Measurements from ENCODE around the gene MGARP. TPM values are rescaled to one million over a fixed set of nuclear protein-coding genes. Genes with fewer than 3 reads are reported as not detected.

MGARP gene
- total RNA-seq, 1 experiment from 2014 or later: 0.22 TPM

DNA sequence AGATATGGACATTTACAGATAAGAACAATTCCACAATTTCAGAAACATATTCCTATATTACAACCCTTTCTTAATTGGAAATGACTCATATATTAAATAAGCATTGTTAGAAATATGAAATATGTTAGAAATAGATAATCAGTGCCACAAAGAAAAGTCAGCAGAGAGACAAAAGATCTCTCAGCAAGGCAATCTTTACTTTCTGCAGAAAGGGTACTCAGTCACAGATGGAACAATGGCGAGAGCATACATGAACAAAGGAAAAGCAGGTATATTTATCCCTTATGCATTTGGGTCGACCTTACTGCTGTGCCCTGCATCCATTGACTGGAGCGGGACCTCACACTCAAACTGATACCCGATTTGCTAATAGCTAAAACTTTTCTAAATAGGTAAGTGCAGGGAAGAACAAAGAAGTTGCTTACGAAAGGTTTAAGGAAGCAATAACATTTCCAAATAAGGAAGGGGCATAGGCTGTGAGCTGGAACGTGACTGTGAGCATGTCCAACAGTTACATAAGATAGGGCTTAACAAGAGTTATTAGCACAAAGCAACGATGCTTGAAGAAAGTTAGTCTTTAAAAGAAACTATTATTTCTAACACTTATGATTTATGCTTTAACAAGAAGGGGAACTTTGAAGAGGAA is 40.8 kb downstream of the MGARP start:
- ChIA-PET CTCF (no interaction called here), POLR2A (no interaction called here), RAD21 (ENCODE audit: low non-redundant PET in 1 of 2, low total read pairs in 2 of 2, uncharacterized antibody in 2 of 2, unreplicated experiment in 2 of 2) (no interaction called here)
- DNase-seq (ENCODE audit: low read depth, low spot score) (no peak), ATAC-seq (no peak)
- Histone ChIP-seq H3K4me3 (replicated peaks in 1 of 2; ENCODE audit: low read depth in 1 of 2, low read length in 2 of 2) (no peak overlapping the region), H3K27ac (ENCODE audit: low read depth, low read length) (no peak overlapping the region), H3K9me2 (ENCODE audit: insufficient read depth) (no peaks in the 10 kb centered on the region), H3K9me3 (ENCODE audit: control insufficient read depth in 1 of 2, insufficient read depth in 1 of 2, low read depth in 1 of 2, low read length in 2 of 2) (no peaks in the 10 kb centered on the region), H2AFZ (ENCODE audit: low read depth, low read length, poor library complexity, severe bottlenecking) (no peak overlapping the region), H4K20me1 (ENCODE audit: insufficient read depth) (no peaks in the 10 kb centered on the region), H3K79me2 (ENCODE audit: insufficient read depth, low read length) (no peaks in the 10 kb centered on the region), H3K36me3 (ENCODE audit: control insufficient read depth in 1 of 2, insufficient read depth in 2 of 2, low read length in 2 of 2) (no peaks in the 10 kb centered on the region), H3K9ac (ENCODE audit: low read length) (no peak overlapping the region), H3K4me2 (ENCODE audit: low read length) (no peak overlapping the region), H3K27me3 (ENCODE audit: insufficient read depth, low read length) (no peaks in the 10 kb centered on the region), H3K4me1 (ENCODE audit: control insufficient read depth in 1 of 2, insufficient read depth in 2 of 2, low read length in 2 of 2) (peaks cover 6 to 23% of the 10 kb centered on the region in 2 experiments; a peak in 3 of 4 replicates)
- TF ChIP-seq, protein P1, sequence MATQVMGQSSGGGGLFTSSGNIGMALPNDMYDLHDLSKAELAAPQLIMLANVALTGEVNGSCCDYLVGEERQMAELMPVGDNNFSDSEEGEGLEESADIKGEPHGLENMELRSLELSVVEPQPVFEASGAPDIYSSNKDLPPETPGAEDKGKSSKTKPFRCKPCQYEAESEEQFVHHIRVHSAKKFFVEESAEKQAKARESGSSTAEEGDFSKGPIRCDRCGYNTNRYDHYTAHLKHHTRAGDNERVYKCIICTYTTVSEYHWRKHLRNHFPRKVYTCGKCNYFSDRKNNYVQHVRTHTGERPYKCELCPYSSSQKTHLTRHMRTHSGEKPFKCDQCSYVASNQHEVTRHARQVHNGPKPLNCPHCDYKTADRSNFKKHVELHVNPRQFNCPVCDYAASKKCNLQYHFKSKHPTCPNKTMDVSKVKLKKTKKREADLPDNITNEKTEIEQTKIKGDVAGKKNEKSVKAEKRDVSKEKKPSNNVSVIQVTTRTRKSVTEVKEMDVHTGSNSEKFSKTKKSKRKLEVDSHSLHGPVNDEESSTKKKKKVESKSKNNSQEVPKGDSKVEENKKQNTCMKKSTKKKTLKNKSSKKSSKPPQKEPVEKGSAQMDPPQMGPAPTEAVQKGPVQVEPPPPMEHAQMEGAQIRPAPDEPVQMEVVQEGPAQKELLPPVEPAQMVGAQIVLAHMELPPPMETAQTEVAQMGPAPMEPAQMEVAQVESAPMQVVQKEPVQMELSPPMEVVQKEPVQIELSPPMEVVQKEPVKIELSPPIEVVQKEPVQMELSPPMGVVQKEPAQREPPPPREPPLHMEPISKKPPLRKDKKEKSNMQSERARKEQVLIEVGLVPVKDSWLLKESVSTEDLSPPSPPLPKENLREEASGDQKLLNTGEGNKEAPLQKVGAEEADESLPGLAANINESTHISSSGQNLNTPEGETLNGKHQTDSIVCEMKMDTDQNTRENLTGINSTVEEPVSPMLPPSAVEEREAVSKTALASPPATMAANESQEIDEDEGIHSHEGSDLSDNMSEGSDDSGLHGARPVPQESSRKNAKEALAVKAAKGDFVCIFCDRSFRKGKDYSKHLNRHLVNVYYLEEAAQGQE (IDR thresholded peaks at IDR 0.05; ENCODE audit: low read depth): no peak
- TF ChIP-seq ELF1 (IDR thresholded peaks at IDR 0.05; ENCODE audit: borderline replicate concordance, low read depth) (no peak), TCF7L2 (IDR thresholded peaks at IDR 0.05; ENCODE audit: borderline replicate concordance, extremely low read depth, insufficient read depth, insufficient read length) (no peak), RAD21 (IDR thresholded peaks at IDR 0.05; ENCODE audit: low read depth) (no peak), JUND (IDR thresholded peaks at IDR 0.05) (no peak), FOSL1 (IDR thresholded peaks at IDR 0.05; ENCODE audit: low read depth) (no peak), ZFX (IDR thresholded peaks at IDR 0.05) (no peak), EZH2 (IDR thresholded peaks at IDR 0.05) (no peak), SRF (IDR thresholded peaks at IDR 0.05; ENCODE audit: low read depth) (no peak), SP1 (IDR thresholded peaks at IDR 0.05; ENCODE audit: low read depth) (no peak), EZH2phosphoT487 (IDR thresholded peaks at IDR 0.05; ENCODE audit: borderline replicate concordance) (no peak), POLR2AphosphoS5 (IDR thresholded peaks at IDR 0.05; ENCODE audit: low read depth, low read length) (no peak), CBX3 (IDR thresholded peaks at IDR 0.05; ENCODE audit: low read depth) (no peak), CEBPB (IDR thresholded peaks at IDR 0.05; ENCODE audit: low read depth) (no peak), SIN3A (IDR thresholded peaks at IDR 0.05; ENCODE audit: low read depth) (no peak), YY1 (IDR thresholded peaks at IDR 0.05; ENCODE audit: extremely low read depth, insufficient replicate concordance, low read depth, low read length) (no peak), EGR1 (IDR thresholded peaks at IDR 0.05; ENCODE audit: low read depth) (no peak), ZNF274 (IDR thresholded peaks at IDR 0.05; ENCODE audit: low read depth, low read length) (no peak)
- TF ChIP-seq, protein P2, sequence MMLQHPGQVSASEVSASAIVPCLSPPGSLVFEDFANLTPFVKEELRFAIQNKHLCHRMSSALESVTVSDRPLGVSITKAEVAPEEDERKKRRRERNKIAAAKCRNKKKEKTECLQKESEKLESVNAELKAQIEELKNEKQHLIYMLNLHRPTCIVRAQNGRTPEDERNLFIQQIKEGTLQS (IDR thresholded peaks at IDR 0.05): no peak
- TF ChIP-seq, protein P3, sequence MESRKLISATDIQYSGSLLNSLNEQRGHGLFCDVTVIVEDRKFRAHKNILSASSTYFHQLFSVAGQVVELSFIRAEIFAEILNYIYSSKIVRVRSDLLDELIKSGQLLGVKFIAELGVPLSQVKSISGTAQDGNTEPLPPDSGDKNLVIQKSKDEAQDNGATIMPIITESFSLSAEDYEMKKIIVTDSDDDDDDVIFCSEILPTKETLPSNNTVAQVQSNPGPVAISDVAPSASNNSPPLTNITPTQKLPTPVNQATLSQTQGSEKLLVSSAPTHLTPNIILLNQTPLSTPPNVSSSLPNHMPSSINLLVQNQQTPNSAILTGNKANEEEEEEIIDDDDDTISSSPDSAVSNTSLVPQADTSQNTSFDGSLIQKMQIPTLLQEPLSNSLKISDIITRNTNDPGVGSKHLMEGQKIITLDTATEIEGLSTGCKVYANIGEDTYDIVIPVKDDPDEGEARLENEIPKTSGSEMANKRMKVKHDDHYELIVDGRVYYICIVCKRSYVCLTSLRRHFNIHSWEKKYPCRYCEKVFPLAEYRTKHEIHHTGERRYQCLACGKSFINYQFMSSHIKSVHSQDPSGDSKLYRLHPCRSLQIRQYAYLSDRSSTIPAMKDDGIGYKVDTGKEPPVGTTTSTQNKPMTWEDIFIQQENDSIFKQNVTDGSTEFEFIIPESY (IDR thresholded peaks at IDR 0.05; ENCODE audit: extremely low read depth, insufficient replicate concordance, low read length): no peak
- intact Hi-C loops (cut with micrococcal nuclease): no loop called here
- BruUV-seq (replicated peaks): no TSS peak

Data from HCT116 (cell line).